Astrocyte of the spinal cord (primary cell): ENCODE measurements around the gene IGSF8.
A peak's percentile ranks its signal among the peaks of the same experiment; 100 is the strongest.

ENCODE experiments used
- DNase-seq: peaks from one replicate; pipeline ENCODE4 v3.0.0; 2011; ENCODE audit warnings: low read depth, low spot score
- H3K4me3 ChIP-seq: 2 replicates; pipeline ENCODE4 v1.5.1; 2011; ENCODE audit warnings: low read depth, mild to moderate bottlenecking, low read length, moderate library complexity
- CTCF ChIP-seq: IDR thresholded peaks from 2 replicates; pipeline ENCODE4 v1.5.1; 2012; ENCODE audit warnings: low read depth, mild to moderate bottlenecking, low read length, inconsistent platforms
- in situ Hi-C: cut with HindIII; loops from 2 replicates; pipeline ENCODE4 v1.10.0; 2017; ENCODE audit warnings: low sequenced_read_pairs

IGSF8 gene

GRCh38 chr1:160101037-160101716 is 2.8 kb upstream of the IGSF8 start:
- TF ChIP-seq CTCF: peak; percentile 96
- no peak overlapping the region for H3K4me3 ChIP-seq
- peak; percentile 48 for DNase-seq
- in situ Hi-C loops: no loop called here

GRCh38 chr1:160099716-160100375 is 1.4 kb upstream of the IGSF8 start:
- no peak for DNase-seq
- H3K4me3 ChIP-seq: no peak overlapping the region
- no peak for TF ChIP-seq CTCF
- in situ Hi-C loops: no loop called here

- peak; percentile 95 for DNase-seq
- peak overlapping the region; percentile 66 for H3K4me3 ChIP-seq
- in situ Hi-C loops: no loop called here
- TF ChIP-seq CTCF: no peak
Measured at GRCh38 chr1:160098852-160099561, 588 bp upstream of the IGSF8 start.

- DNase-seq: no peak
- in situ Hi-C loops: no loop called here
- TF ChIP-seq CTCF: no peak
- peak overlapping the region; percentile 66 for H3K4me3 ChIP-seq
Measured at GRCh38 chr1:160097151-160097910, 1.1 kb downstream of the IGSF8 start.

- in situ Hi-C loops: no loop called here
- DNase-seq: no peak
- no peak overlapping the region for H3K4me3 ChIP-seq
- no peak for TF ChIP-seq CTCF
Measured at GRCh38 chr1:160096274-160097116, 1.9 kb downstream of the IGSF8 start.
